GM12878 (cell line): ENCODE measurements around the gene NTN1. TPM values are rescaled to one million over a fixed set of nuclear protein-coding genes. Genes with fewer than 3 reads are reported as not detected.

Experiments used
- BRCA1 ChIP-seq: IDR thresholded peaks from 2 replicates; pipeline ENCODE4 v1.6.1; 2011; ENCODE audit warnings: low read depth, low read length, improper control_type of control experiment
- EP300 ChIP-seq, 2 experiments: fragments of 150-350 bp in 1 of 2; IDR thresholded peaks; 2 replicates each; pipeline ENCODE4 v1.6.1; 2011 to 2012; ENCODE audit warnings: low read depth in 2 of 2, low read length in 2 of 2, borderline replicate concordance in 1 of 2, improper control_type of control experiment in 1 of 2, inconsistent platforms in 1 of 2; ENCODE audit not compliant: control insufficient read depth in 1 of 2
- ETV6 ChIP-seq, 2 experiments: fragments of 450-650 bp in 1 of 2; IDR thresholded peaks in 1 of 2; conservative IDR thresholded peaks in 1 of 2; 2 replicates each; pipeline ENCODE4 v1.6.1; 2014; ENCODE audit warnings: antibody characterized with exemption in 1 of 2, borderline replicate concordance in 1 of 2, low read depth in 1 of 2, mild to moderate bottlenecking in 1 of 2, moderate library complexity in 1 of 2
- HDGF ChIP-seq: fragments of 450-650 bp; IDR thresholded peaks from 2 replicates; pipeline ENCODE4 v1.6.1; 2016; ENCODE audit warnings: antibody characterized with exemption
- HSF1 ChIP-seq: fragments of 150-350 bp; IDR thresholded peaks from 2 replicates; pipeline ENCODE4 v1.6.1; 2014; ENCODE audit warnings: mild to moderate bottlenecking, low read depth, low read length
- IRF3 ChIP-seq: fragments of 450-650 bp; IDR thresholded peaks from 2 replicates; pipeline ENCODE4 v1.6.1; 2014; ENCODE audit warnings: mild to moderate bottlenecking
- JUND ChIP-seq: IDR thresholded peaks from 2 replicates; pipeline ENCODE4 v1.6.1; 2012; ENCODE audit warnings: low read depth, mild to moderate bottlenecking, low read length, improper control_type of control experiment, moderate library complexity
- NBN ChIP-seq: fragments of 450-650 bp; IDR thresholded peaks from 2 replicates; pipeline ENCODE4 v1.6.1; 2016
- NR2C1 ChIP-seq: fragments of 450-650 bp; IDR thresholded peaks from 2 replicates; pipeline ENCODE4 v1.6.1; 2017; ENCODE audit warnings: antibody characterized with exemption, mild to moderate bottlenecking, moderate library complexity
- NR2C2 ChIP-seq: IDR thresholded peaks from 2 replicates; pipeline ENCODE4 v1.6.1; 2011; ENCODE audit warnings: borderline replicate concordance, low read depth; ENCODE audit not compliant: control insufficient read depth, insufficient read length
- NRF1 ChIP-seq: conservative IDR thresholded peaks from 2 replicates; pipeline ENCODE4 v1.6.1; 2011; ENCODE audit warnings: mild to moderate bottlenecking, low read depth, low read length, improper control_type of control experiment
- POU2F2 ChIP-seq: IDR thresholded peaks from 3 replicates; pipeline ENCODE4 v1.6.1; 2011; ENCODE audit warnings: low read depth, mild to moderate bottlenecking, low read length, borderline replicate concordance
- RFX5 ChIP-seq: IDR thresholded peaks from 2 replicates; pipeline ENCODE4 v1.6.1; 2011; ENCODE audit warnings: low read depth, low read length, improper control_type of control experiment
- SIN3A ChIP-seq: IDR thresholded peaks from 2 replicates; pipeline ENCODE4 v1.6.1; 2012; ENCODE audit warnings: low read depth, low read length, improper control_type of control experiment
- ZNF24 ChIP-seq: fragments of 450-650 bp; IDR thresholded peaks from 2 replicates; pipeline ENCODE4 v1.6.1; 2017; ENCODE audit warnings: antibody characterized with exemption, mild to moderate bottlenecking
- polyA plus RNA-seq, 11 experiments: library from polyadenylated mRNA; depleted of rRNA in 4 of 11; unstranded in 6 of 11; stranded (reverse) in 5 of 11; fragments of >200 nt; fragmentation: Nextera tagmentation in 4 of 11; fragmentation: Illumina TruSeq in 1 of 11; extraction: Ambion mirVana in 4 of 11; extraction: Trizol in 1 of 11; gene quantifications; 1 replicate in 1 of 11; 2 replicates in 10 of 11; pipeline versions ENCODE4 v1.2.1 to v1.2.3, GENCODE V29; 2011 to 2016; ENCODE audit warnings: inconsistent platforms in 2 of 11, missing spikeins in 2 of 11, low read depth in 1 of 11
- total RNA-seq, 4 experiments: library from RNA; depleted of rRNA in 3 of 4; stranded (reverse); fragments of >200 nt in 3 of 4; fragmentation: Illumina TruSeq in 1 of 4; extraction: Trizol in 1 of 4; gene quantifications; 2 replicates each; pipeline versions ENCODE4 v1.2.1 to v1.2.3, GENCODE V29; 2013 to 2021
- TF ChIP-seq, protein P1 (sequence below): fragments of 450-650 bp; formaldehyde crosslinking; IDR thresholded peaks from 2 replicates; pipeline ENCODE4 v1.4.0; 2020; ENCODE audit warnings: mild to moderate bottlenecking, moderate library complexity
- TF ChIP-seq, protein P2 (sequence below): fragments of 450-650 bp; IDR thresholded peaks from 2 replicates; pipeline ENCODE4 v1.6.1; 2017; ENCODE audit warnings: mild to moderate bottlenecking, low read depth, inconsistent platforms; ENCODE audit not compliant: poor library complexity, severe bottlenecking
- TF ChIP-seq, protein P3 (sequence below): fragments of 450-650 bp; formaldehyde crosslinking; IDR thresholded peaks from 2 replicates; pipeline ENCODE4 v1.4.0; 2022; ENCODE audit warnings: mild to moderate bottlenecking, moderate library complexity

Gene NTN1
- total and polyA plus RNA-seq, 10 of the 15 experiments (the other 5 are each of a cell fraction or from before 2014, with no cell fraction given), result 0.02 to 0.89 (median 0.35) TPM

- TF ChIP-seq HSF1 (no peak), NR2C2 (no peak), IRF3 (no peak), ETV6 (conservative IDR thresholded peaks at IDR 0.05 in 1 of 2, IDR thresholded peaks at IDR 0.05 in 1 of 2; ENCODE audit: borderline replicate concordance in 1 of 2, low read depth in 1 of 2) (no peak; a peak in 1 of 4 replicates), ZNF24 (no peak), BRCA1 (no peak), NR2C1 (no peak), POU2F2 (0 out of 3 replicates have a peak, but pooled peaks have one; percentile 10), NRF1 (no peak), EP300 (IDR thresholded peaks at IDR 0.05; ENCODE audit: borderline replicate concordance in 1 of 2, control insufficient read depth in 1 of 2, low read depth in 2 of 2, low read length in 2 of 2) (peak in 1 of 2 experiments; percentile 75; a peak in 1 of 4 replicates), NBN (no peak), JUND (no peak), RFX5 (no peak), SIN3A (no peak), HDGF (no peak)
- TF ChIP-seq, protein P1, sequence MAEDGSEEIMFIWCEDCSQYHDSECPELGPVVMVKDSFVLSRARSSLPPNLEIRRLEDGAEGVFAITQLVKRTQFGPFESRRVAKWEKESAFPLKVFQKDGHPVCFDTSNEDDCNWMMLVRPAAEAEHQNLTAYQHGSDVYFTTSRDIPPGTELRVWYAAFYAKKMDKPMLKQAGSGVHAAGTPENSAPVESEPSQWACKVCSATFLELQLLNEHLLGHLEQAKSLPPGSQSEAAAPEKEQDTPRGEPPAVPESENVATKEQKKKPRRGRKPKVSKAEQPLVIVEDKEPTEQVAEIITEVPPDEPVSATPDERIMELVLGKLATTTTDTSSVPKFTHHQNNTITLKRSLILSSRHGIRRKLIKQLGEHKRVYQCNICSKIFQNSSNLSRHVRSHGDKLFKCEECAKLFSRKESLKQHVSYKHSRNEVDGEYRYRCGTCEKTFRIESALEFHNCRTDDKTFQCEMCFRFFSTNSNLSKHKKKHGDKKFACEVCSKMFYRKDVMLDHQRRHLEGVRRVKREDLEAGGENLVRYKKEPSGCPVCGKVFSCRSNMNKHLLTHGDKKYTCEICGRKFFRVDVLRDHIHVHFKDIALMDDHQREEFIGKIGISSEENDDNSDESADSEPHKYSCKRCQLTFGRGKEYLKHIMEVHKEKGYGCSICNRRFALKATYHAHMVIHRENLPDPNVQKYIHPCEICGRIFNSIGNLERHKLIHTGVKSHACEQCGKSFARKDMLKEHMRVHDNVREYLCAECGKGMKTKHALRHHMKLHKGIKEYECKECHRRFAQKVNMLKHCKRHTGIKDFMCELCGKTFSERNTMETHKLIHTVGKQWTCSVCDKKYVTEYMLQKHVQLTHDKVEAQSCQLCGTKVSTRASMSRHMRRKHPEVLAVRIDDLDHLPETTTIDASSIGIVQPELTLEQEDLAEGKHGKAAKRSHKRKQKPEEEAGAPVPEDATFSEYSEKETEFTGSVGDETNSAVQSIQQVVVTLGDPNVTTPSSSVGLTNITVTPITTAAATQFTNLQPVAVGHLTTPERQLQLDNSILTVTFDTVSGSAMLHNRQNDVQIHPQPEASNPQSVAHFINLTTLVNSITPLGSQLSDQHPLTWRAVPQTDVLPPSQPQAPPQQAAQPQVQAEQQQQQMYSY (CRISPR knock-in tag), result no peak
- TF ChIP-seq, protein P2, sequence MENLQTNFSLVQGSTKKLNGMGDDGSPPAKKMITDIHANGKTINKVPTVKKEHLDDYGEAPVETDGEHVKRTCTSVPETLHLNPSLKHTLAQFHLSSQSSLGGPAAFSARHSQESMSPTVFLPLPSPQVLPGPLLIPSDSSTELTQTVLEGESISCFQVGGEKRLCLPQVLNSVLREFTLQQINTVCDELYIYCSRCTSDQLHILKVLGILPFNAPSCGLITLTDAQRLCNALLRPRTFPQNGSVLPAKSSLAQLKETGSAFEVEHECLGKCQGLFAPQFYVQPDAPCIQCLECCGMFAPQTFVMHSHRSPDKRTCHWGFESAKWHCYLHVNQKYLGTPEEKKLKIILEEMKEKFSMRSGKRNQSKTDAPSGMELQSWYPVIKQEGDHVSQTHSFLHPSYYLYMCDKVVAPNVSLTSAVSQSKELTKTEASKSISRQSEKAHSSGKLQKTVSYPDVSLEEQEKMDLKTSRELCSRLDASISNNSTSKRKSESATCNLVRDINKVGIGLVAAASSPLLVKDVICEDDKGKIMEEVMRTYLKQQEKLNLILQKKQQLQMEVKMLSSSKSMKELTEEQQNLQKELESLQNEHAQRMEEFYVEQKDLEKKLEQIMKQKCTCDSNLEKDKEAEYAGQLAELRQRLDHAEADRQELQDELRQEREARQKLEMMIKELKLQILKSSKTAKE, result peak; percentile 60
- TF ChIP-seq, protein P3, sequence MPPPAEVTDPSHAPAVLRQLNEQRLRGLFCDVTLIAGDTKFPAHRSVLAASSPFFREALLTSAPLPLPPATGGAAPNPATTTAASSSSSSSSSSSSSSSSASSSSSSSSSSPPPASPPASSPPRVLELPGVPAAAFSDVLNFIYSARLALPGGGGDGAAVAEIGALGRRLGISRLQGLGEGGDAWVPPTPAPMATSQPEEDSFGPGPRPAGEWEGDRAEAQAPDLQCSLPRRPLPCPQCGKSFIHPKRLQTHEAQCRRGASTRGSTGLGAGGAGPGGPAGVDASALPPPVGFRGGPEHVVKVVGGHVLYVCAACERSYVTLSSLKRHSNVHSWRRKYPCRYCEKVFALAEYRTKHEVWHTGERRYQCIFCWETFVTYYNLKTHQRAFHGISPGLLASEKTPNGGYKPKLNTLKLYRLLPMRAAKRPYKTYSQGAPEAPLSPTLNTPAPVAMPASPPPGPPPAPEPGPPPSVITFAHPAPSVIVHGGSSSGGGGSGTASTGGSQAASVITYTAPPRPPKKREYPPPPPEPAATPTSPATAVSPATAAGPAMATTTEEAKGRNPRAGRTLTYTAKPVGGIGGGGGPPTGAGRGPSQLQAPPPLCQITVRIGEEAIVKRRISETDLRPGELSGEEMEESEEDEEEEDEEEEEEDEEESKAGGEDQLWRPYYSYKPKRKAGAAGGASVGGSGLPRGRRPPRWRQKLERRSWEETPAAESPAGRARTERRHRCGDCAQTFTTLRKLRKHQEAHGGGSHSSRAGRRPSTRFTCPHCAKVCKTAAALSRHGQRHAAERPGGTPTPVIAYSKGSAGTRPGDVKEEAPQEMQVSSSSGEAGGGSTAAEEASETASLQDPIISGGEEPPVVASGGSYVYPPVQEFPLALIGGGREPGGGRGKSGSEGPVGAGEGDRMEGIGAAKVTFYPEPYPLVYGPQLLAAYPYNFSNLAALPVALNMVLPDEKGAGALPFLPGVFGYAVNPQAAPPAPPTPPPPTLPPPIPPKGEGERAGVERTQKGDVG (CRISPR knock-in tag), result no peak
Observed at GRCh38 chr17:8981443-8981842, 39.9 kb upstream of the NTN1 start (continued).
